Heart right ventricle (tissue), 16 donors: ENCODE measurements around the gene SARNP. TPM values are rescaled to one million over a fixed set of nuclear protein-coding genes. Genes with fewer than 3 reads are reported as not detected.

Source experiments
- ATAC-seq, 8 donors: fragments of 200-7000 bp; cut with Tn5 transposase; one replicate each; pipeline ENCODE4 v1.9.1; 2020; ENCODE audit warnings: mild to moderate bottlenecking in 8 of 8, moderate library complexity in 8 of 8, moderate number of reproducible peaks in 1 of 8
- DNase-seq, 2 donors: peaks; one replicate each; pipeline ENCODE4 v3.0.0-alpha.2; 2020
- H3K27ac ChIP-seq, 10 donors: fragments of 200-600 bp; sonication (generic) in 2 of 10; one replicate each; pipeline versions ENCODE4 v1.5.0 to v1.8.0; 2020 to 2022; ENCODE audit warnings: mild to moderate bottlenecking in 3 of 10
- H3K27me3 ChIP-seq, 7 donors: fragments of 200-600 bp; one replicate each; pipeline ENCODE4 v1.8.0; 2021 to 2022; ENCODE audit warnings: mild to moderate bottlenecking in 2 of 7
- H3K36me3 ChIP-seq, 9 donors: fragments of 200-600 bp; sonication (generic) in 1 of 9; one replicate each; pipeline versions ENCODE4 v1.5.0 to v1.8.0; 2020 to 2022; ENCODE audit warnings: mild to moderate bottlenecking in 2 of 9
- H3K4me1 ChIP-seq, 9 donors: fragments of 200-600 bp; sonication (generic) in 1 of 9; one replicate each; pipeline versions ENCODE4 v1.5.0 to v1.8.0; 2020 to 2022; ENCODE audit warnings: mild to moderate bottlenecking in 4 of 9
- H3K4me3 ChIP-seq, 10 donors: fragments of 200-600 bp; sonication (generic) in 2 of 10; one replicate each; pipeline versions ENCODE4 v1.5.0 to v1.8.0; 2020 to 2022; ENCODE audit warnings: mild to moderate bottlenecking in 7 of 10, moderate library complexity in 2 of 10
- H3K9me3 ChIP-seq, 11 donors: fragments of 200-600 bp in 10 of 11; sonication (generic) in 2 of 11; one replicate each; pipeline versions ENCODE4 v1.5.0 to v1.8.0; 2013 to 2022; ENCODE audit warnings: mild to moderate bottlenecking in 2 of 11, control low read depth in 1 of 11, moderate library complexity in 1 of 11
- CTCF ChIP-seq, 9 donors: fragments of 200-600 bp; sonication (generic) in 2 of 9; IDR thresholded peaks; one replicate each; pipeline versions ENCODE4 v1.5.0 to v1.8.0; 2021 to 2022; ENCODE audit warnings: antibody characterized with exemption in 9 of 9, mild to moderate bottlenecking in 5 of 9, moderate library complexity in 1 of 9
- WGBS, 2 donors: extraction: QIAGEN DNeasy Blood & Tissue Kit; methylation state at CpG; one replicate each; pipeline ENCODE4 v1.1.7; 2013; ENCODE audit warnings: inconsistent platforms in 1 of 2; 5-methylcytosine and 5-hydroxymethylcytosine counted together
- intact Hi-C, 10 donors: fragments of 100-400 bp; cut with DNase I; formaldehyde crosslinking; loops; one replicate each; pipeline versions ENCODE4 v1.11.1 to v1.14.2; 2022
- polyA plus RNA-seq, 2 donors: library from polyadenylated mRNA; stranded (reverse); fragments of 200-250 nt; gene quantifications; one replicate each; pipeline ENCODE4 v1.2.3, GENCODE V29; 2013
- total RNA-seq, 10 donors: library from RNA; stranded (reverse); fragmentation: NEBNext Ultra II Directional in 3 of 10; extraction: Animal tissue kit (Norgen Biotek cat#: 25700) in 3 of 10; gene quantifications; one replicate each; pipeline versions ENCODE4 v1.2.1 to v1.2.4, GENCODE V29; 2021 to 2023
- donor health status: Arrhythmogenic right ventricular cardiomyopathy.
- donor health status: ischemic (EF 13 %, LVEDD 7.1; RV severe dilation, severe dysfunction).
- donor health status: healthy with polysubstance abuse.
- donor health status: DM: no; HTN: yes; CAD: no.
- donor health status: DM: no; HTN: no; CAD: no.
- donor health status: ischemic (EF 25% LVEDD 6.9; RV normal size, moderate dysfunction).
- donor health status: ischemic (EF 25% LVEDD 5.7; RV mildly dilated, moderate dysfunction).
- donor health status: healthy.
- donor health status: DM: yes; HTN: yes; CAD: no.
- donor health status: Ischemic cardiomyopathy.
- donor health status: ischemic (EF 35%, LVEDD 5.7; RV mildly dilated, moderate dysfunction).
- donor health status: nonischemic (EF 11% LVEDD 7.7; RV severe dilation, severe dysfunction).
- donor health status: DM: yes; HTN: yes; CAD: no.
- donor health status: PGD.
- donor health status: ischemic (EF 29% LVEDD 5.4; RV normal size, mild dysfunction).
- donor health status: nonischemic (EF 23%, LVEDD 6.1; RV moderate dilation, normal function).

The SARNP gene
- total and polyA plus RNA-seq, 12 donors = 47.5 to 136 (median 55.2) TPM

GRCh38 chr12:55742719-55743405 is 74.7 kb downstream of the SARNP start, which contains the start of gene GDF11:
Gene GDF11 (plus strand): TSS chr12:55743122. CDS start chr12:55743317, 195 bp downstream.
- Histone ChIP-seq H3K27ac (peak within 1 kb of the TSS in 9 of 10 donors; percentile 25 to 71 (median 64)), H3K36me3 (no peaks in the 10 kb centered on the region), H3K27me3 (peaks cover 0 to 11% (median 0%) of the 10 kb centered on the region in 7 donors), H3K4me1 (peaks cover 5 to 57% (median 40%) of the 10 kb centered on the region in 9 donors), H3K9me3 (no peaks in the 10 kb centered on the region), H3K4me3 (peak within 1 kb of the TSS; percentile 63 to 90 (median 72))
- TF ChIP-seq CTCF (IDR thresholded peaks at IDR 0.05) = no peak
- DNase-seq (peak; percentile 79 to 83), ATAC-seq (peak; percentile 44 to 70 (median 59))
- intact Hi-C loops = loop anchor here in 6 of 10 donors (2.0 to 10.0 kb wide), 7 partner anchors 52 to 372 kb away; partner anchors contain the start of genes DGKA (in 1 of the 6), ORMDL2 (in 1 of the 6), RPL41 (in 1 of the 6) and RPS26 (in 1 of the 6)
- WGBS, 2 donors = 1 to 2% methylated on average over 17 to 44 of the region's 53 CpGs

GRCh38 chr12:55741931-55742680 is 75.4 kb downstream of the SARNP start:
- intact Hi-C loops = loop anchor here in 7 of 10 donors (1.0 to 10.0 kb wide), 8 partner anchors 53 to 373 kb away; partner anchors contain the start of genes DGKA (in 1 of the 7), ORMDL2 (in 1 of the 7), RPL41 (in 1 of the 7) and RPS26 (in 1 of the 7)
- ATAC-seq = no peak
- DNase-seq = no peak
- Histone ChIP-seq H3K4me3 (peak overlapping the region in 7 of 10 donors; percentile 66 to 90 (median 73)), H3K36me3 (no peaks in the 10 kb centered on the region), H3K27me3 (peaks cover 0 to 11% (median 0%) of the 10 kb centered on the region in 7 donors), H3K27ac (peak overlapping the region in 5 of 10 donors; percentile 36 to 56 (median 51)), H3K9me3 (no peaks in the 10 kb centered on the region), H3K4me1 (peaks cover 8 to 57% (median 46%) of the 10 kb centered on the region in 9 donors)
- 18 to 31% methylated on average over 3 of the region's 3 CpGs for WGBS, 2 donors
- TF ChIP-seq CTCF (IDR thresholded peaks at IDR 0.05) = no peak

- H3K36me3 ChIP-seq = no peaks in the 10 kb centered on the region
- peak in 1 of 9 donors; percentile 25 for TF ChIP-seq CTCF (IDR thresholded peaks at IDR 0.05)
- 81 to 89% methylated on average over 2 of the region's 2 CpGs for WGBS, 2 donors
- H3K27me3 ChIP-seq = peaks cover 0 to 6% (median 0%) of the 10 kb centered on the region in 7 donors
- no peak for DNase-seq
- intact Hi-C loops = loop anchor here in 8 of 10 donors (1.0 to 10.0 kb wide), 14 partner anchors 57 to 376 kb away; partner anchors contain the start of genes DGKA (in 1 of the 8), ORMDL2 (in 1 of the 8), RPL41 (in 1 of the 8) and RPS26 (in 1 of the 8)
- no peak for ATAC-seq
- peak overlapping the region in 7 of 10 donors; percentile 47 to 65 (median 61) for H3K4me3 ChIP-seq
- H3K9me3 ChIP-seq = no peaks in the 10 kb centered on the region
- H3K4me1 ChIP-seq = peaks cover 8 to 33% (median 24%) of the 10 kb centered on the region in 9 donors
- H3K27ac ChIP-seq = peak overlapping the region in 3 of 10 donors; percentile 51 to 76 (median 67)
Measured at GRCh38 chr12:55739025-55739378, 78.5 kb downstream of the SARNP start.
